ENCODE results near the gene SDHB.

Gene SDHB

DNA sequence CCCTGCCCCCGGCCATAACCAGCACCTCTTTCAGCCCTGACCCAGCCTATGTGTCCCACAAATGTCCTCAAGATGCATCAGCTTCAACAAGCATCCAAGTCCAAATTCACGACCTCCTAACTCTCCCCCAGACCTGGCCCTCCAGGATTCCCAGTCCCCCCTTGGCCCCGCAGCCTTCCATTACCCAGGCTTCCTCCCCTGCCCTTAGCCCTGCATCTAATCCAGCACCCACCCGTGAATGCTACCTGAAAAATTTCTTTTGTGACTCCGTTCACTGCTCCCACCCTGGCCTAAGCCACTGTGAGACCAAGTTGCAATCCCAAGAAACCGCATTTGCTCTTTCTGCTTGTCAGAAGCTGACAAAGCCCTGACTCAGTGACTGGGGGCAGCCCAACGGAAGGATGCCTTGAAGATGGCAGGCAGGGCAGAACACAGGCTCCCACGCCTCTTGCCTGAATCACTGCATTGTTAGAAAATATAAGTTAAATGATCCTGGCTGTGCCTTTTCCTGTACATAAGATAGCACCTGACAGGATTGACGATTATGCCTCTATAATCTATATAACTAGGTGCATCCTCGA lies 72.5 kb downstream of the SDHB start:
- FAIRE-seq, result no peak

DNA sequence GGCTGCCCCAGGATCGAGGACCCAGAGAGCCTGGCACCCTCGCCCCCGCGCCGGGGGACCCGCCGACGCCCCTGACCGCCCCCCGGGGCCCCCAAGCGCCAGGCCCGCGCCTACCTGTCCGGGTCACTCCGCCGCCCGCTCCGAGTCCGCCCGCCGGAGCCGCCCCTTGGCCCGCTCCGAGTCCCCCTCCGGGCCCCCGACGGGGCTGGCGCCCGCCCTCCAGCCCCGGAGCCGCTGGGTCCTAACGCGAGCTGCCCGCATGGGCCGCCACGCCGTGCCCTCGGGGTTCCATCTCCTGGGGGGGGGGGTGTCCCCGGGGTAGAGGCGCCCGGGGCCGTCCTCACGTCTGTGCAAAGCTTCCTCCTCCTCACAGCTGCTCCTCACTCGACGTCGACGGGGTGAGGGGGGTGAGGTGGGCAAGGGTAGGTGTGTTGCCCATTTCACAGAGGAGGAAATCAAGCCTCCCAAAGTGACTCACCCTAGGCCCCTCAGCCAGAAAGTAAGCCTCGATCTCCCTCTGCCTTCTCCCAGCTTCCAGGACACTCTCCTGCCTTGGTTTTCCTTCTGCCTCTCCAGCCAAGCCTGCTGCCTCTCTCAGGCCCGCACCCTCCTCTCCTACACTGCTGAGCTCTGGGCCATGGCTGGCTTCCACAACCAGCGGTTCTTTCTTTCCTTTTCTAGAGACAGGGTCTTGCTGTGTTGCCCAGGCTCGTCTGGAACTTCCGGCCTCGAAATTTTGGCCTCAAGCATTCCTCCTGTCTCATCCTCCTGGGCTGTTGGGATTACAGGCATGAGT lies 73.2 kb downstream of the SDHB start, which contains the start of gene MFAP2:
MFAP2 (minus strand) TSS at position 148 of the 796 bp plus-strand sequence. CDS start 2,347 bp downstream, outside the sequence.
- no peak for FAIRE-seq

GRCh38 chr1:16979475-16980327 lies 74.1 kb downstream of the SDHB start:
- no peak for FAIRE-seq

- FAIRE-seq, result no peak
These were observed 75.0 kb downstream of the SDHB start for GRCh38 chr1:16978567-16979474.

DNA sequence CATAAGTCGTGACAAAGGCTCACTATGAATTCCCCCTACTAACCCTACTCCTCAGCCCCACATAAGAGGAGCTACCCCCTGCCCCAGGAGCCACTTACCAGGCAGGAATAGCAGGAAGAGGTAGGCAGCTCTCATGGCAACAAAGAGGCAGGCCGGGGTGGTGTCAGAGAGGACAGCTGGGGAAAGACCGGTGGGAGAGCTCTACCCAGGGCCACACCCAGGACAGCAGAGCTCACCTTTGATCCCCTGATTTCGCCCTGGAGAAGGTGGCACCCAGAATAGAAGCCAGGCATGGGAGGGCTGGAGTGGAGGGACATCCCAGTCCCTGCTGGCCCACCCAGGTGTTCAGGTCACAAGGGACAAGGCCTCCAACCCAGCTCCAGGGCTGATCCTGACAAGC lies 75.7 kb downstream of the SDHB start:
- no peak for FAIRE-seq

GRCh38 chr1:16977377-16977776 lies 76.5 kb downstream of the SDHB start:
- no peak for FAIRE-seq

DNA sequence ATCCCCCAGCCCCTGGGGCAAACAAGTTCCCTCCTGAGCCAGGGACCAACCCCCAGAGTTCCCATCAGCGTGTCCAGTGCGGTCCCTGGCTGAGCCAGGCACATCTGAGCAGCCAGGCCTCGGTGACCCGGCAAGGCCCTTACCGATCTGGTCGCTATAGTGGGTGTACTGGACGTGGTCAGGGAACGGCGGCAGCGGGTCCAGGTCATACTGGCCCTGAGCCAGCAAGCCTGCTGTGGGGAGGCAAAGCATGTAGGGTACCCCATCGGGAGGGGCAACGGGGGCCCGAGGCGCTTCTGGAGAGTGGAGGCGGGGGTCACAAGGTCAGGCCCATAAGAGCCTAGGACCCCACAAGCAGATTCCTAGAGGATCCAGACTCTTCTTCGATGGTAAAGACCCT lies 76.9 kb downstream of the SDHB start:
- no peak for FAIRE-seq

- FAIRE-seq, result no peak
These were observed 78.0 kb downstream of the SDHB start for GRCh38 chr1:16975838-16976237.

GRCh38 chr1:16975211-16975610 lies 78.6 kb downstream of the SDHB start:
- no peak for FAIRE-seq

DNA sequence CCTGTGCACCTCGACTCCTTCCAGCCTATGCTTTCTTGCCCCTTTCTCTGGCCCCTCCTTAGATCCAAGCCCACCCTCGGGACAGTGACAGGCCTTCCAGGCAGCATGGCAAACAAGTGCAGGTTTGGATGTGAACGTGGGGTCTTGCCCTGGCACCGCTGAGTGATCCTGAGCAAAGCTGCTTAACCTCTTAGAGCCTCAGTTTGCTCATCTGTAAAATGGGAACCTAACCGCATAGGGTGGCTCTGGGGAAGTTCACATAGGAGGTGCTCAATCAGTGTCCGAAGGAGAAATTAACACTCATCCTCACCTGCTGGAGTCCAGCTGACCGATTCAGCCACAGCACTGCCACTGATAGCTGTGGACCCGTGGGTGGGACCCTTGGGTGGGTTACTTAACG lies 80.6 kb downstream of the SDHB start:
- FAIRE-seq, result no peak

GRCh38 chr1:16972189-16972895 lies 81.5 kb downstream of the SDHB start:
- FAIRE-seq, result no peak

- no peak for FAIRE-seq
These were observed 82.3 kb downstream of the SDHB start for GRCh38 chr1:16971341-16972188.

- FAIRE-seq, result no peak
These were observed 83.5 kb downstream of the SDHB start for GRCh38 chr1:16970132-16970910.

- no peak for FAIRE-seq
These were observed 84.2 kb downstream of the SDHB start for GRCh38 chr1:16969651-16970050.

DNA sequence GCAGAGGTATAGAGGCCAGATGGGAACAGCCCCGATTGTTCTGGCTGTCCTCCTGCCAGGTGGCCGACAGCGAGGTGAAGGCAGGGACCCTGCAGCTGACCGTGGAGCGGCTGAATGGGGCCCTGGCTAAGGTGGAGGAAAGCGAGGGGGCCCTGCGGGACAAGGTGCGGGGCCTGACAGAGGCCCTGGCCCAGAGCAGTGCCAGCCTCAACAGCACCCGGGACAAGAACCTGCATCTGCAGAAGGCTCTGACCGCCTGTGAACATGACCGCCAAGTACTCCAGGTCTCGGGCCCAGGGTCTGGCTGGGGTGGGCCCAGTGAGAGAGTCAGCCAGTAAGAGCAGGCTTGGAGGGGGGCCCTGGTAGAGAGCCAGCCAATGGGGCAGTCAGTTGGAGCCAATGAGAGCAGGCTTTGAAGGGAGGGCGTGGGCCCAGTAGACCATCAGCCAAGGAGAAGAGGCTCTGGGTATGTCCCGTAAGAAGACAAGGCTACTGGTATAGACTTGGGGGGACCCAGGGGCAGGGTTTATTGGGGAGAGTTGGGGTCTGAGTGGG lies 84.7 kb downstream of the SDHB start:
- FAIRE-seq, result no peak

Data from colon (tissue), 2 donors.